Fibroblast of lung (primary cell): Measurements from ENCODE around the gene ZNF860.

Source experiments
- CTCF ChIP-seq, 2 donors: IDR thresholded peaks in 1 of 2; conservative IDR thresholded peaks in 1 of 2; 1 replicate in 1 of 2; 2 replicates in 1 of 2; pipeline ENCODE4 v1.5.1; 2011 to 2012; ENCODE audit warnings: low read length in 2 of 2, control low read depth in 1 of 2, inconsistent platforms in 1 of 2, low read depth in 1 of 2, mild to moderate bottlenecking in 1 of 2
- EZH2 ChIP-seq: IDR thresholded peaks from 2 replicates; pipeline ENCODE4 v1.5.1; 2012; ENCODE audit warnings: low read length, control low read depth, mild to moderate bottlenecking; ENCODE audit errors: missing control alignments

DNA sequence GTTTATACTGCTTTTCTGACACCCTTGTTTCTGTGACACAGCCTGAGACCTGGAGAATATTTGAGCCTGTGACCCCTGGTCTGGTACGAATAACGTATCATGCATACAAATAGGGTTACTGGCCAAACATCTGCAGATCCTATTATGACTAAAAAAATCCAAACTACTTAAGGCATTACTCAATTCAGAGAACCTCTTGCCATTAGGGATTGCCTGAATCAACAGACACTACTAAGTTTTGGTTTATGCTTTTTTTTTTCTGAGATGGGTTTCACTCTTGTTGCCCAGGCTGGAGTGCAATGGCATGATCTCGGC, 35.9 kb upstream of the ZNF860 start:
- TF ChIP-seq CTCF (conservative IDR thresholded peaks at IDR 0.05 in 1 of 2, IDR thresholded peaks at IDR 0.05 in 1 of 2; ENCODE audit: low read depth in 1 of 2, low read length in 2 of 2) (no peak), EZH2 (no peak)
